ENCODE data around the gene GLB1L3. TPM values are rescaled to one million over a fixed set of nuclear protein-coding genes. Genes with fewer than 3 reads are reported as not detected.
A peak's percentile ranks its signal among the peaks of the same experiment; 100 is the strongest.

Gene GLB1L3
- total RNA-seq, 1 experiment from 2014 or later = not detected

GRCh38 chr11:134339756-134340155 is 63.6 kb downstream of the GLB1L3 start:
- H3K79me2 ChIP-seq (ENCODE audit: insufficient read depth, low read length) = no peaks in the 10 kb centered on the region
- DNase-seq (ENCODE audit: low read depth, low spot score) = no peak
- no peaks in the 10 kb centered on the region for H4K20me1 ChIP-seq (ENCODE audit: insufficient read depth)
- no peaks in the 10 kb centered on the region for H3K27me3 ChIP-seq (ENCODE audit: insufficient read depth, low read length)
- H3K9ac ChIP-seq (ENCODE audit: low read length) = no peak overlapping the region
- H2AFZ ChIP-seq (ENCODE audit: low read depth, low read length, poor library complexity, severe bottlenecking) = no peak overlapping the region
- no peaks in the 10 kb centered on the region for H3K36me3 ChIP-seq (ENCODE audit: control insufficient read depth in 1 of 2, insufficient read depth in 2 of 2, low read length in 2 of 2)
- no TSS peak for BruUV-seq (replicated peaks)
- H3K27ac ChIP-seq (ENCODE audit: low read depth, low read length) = no peak overlapping the region
- H3K4me2 ChIP-seq (ENCODE audit: low read length) = peak overlapping the region; percentile 46
- CTCF ChIA-PET = no interaction called here
- peaks cover 8 to 30% of the 10 kb centered on the region in 2 experiments; a peak in 3 of 4 replicates for H3K4me1 ChIP-seq (ENCODE audit: control insufficient read depth in 1 of 2, insufficient read depth in 2 of 2, low read length in 2 of 2)
- TF ChIP-seq EZH2 (IDR thresholded peaks at IDR 0.05) (no peak), JUND (IDR thresholded peaks at IDR 0.05) (no peak), YY1 (IDR thresholded peaks at IDR 0.05; ENCODE audit: extremely low read depth, insufficient replicate concordance, low read depth, low read length) (no peak), SIN3A (IDR thresholded peaks at IDR 0.05; ENCODE audit: low read depth) (no peak), RAD21 (IDR thresholded peaks at IDR 0.05; ENCODE audit: low read depth) (no peak), CEBPB (IDR thresholded peaks at IDR 0.05; ENCODE audit: low read depth) (no peak), CTCF (IDR thresholded peaks at IDR 0.05 in 2 of 3, conservative IDR thresholded peaks at IDR 0.05 in 1 of 3; ENCODE audit: borderline replicate concordance in 1 of 3, insufficient read depth in 1 of 3, low read depth in 2 of 3, low read length in 2 of 3) (no peak)
- POLR2A ChIA-PET = no interaction called here
- intact Hi-C loops (cut with micrococcal nuclease) = loop anchor here (10.0 kb wide), 1 partner anchor 315 kb away; no protein-coding TSS in a partner anchor
- no peaks in the 10 kb centered on the region for H3K9me3 ChIP-seq (ENCODE audit: control insufficient read depth in 1 of 2, insufficient read depth in 1 of 2, low read depth in 1 of 2, low read length in 2 of 2)
- no peaks in the 10 kb centered on the region for H3K9me2 ChIP-seq (ENCODE audit: insufficient read depth)
- RAD21 ChIA-PET (ENCODE audit: low non-redundant PET in 1 of 2, low total read pairs in 2 of 2, uncharacterized antibody in 2 of 2, unreplicated experiment in 2 of 2) = no interaction called here
- ATAC-seq = peak; percentile 75
- H3K4me3 ChIP-seq (replicated peaks in 1 of 2; ENCODE audit: low read depth in 1 of 2, low read length in 2 of 2) = no peak overlapping the region

- ATAC-seq (no peak), DNase-seq (ENCODE audit: low read depth, low spot score) (no peak)
- RAD21 ChIA-PET (ENCODE audit: low non-redundant PET in 1 of 2, low total read pairs in 2 of 2, uncharacterized antibody in 2 of 2, unreplicated experiment in 2 of 2) = no interaction called here
- Histone ChIP-seq H3K79me2 (ENCODE audit: insufficient read depth, low read length) (no peaks in the 10 kb centered on the region), H3K36me3 (ENCODE audit: control insufficient read depth in 1 of 2, insufficient read depth in 2 of 2, low read length in 2 of 2) (no peaks in the 10 kb centered on the region), H3K27ac (ENCODE audit: low read depth, low read length) (no peak overlapping the region), H2AFZ (ENCODE audit: low read depth, low read length, poor library complexity, severe bottlenecking) (no peak overlapping the region), H3K4me2 (ENCODE audit: low read length) (peak overlapping the region; percentile 46; the same call in 1 of the 2 replicates), H3K9ac (ENCODE audit: low read length) (no peak overlapping the region), H4K20me1 (ENCODE audit: insufficient read depth) (no peaks in the 10 kb centered on the region), H3K27me3 (ENCODE audit: insufficient read depth, low read length) (no peaks in the 10 kb centered on the region), H3K9me3 (ENCODE audit: control insufficient read depth in 1 of 2, insufficient read depth in 1 of 2, low read depth in 1 of 2, low read length in 2 of 2) (no peaks in the 10 kb centered on the region), H3K9me2 (ENCODE audit: insufficient read depth) (no peaks in the 10 kb centered on the region), H3K4me1 (ENCODE audit: control insufficient read depth in 1 of 2, insufficient read depth in 2 of 2, low read length in 2 of 2) (peaks cover 4 to 23% of the 10 kb centered on the region in 2 experiments; a peak in 3 of 4 replicates), H3K4me3 (replicated peaks in 1 of 2; ENCODE audit: low read depth in 1 of 2, low read length in 2 of 2) (no peak overlapping the region)
- CTCF ChIA-PET = no interaction called here
- intact Hi-C loops (cut with micrococcal nuclease) = no loop called here
- POLR2A ChIA-PET = no interaction called here
- BruUV-seq (replicated peaks) = no TSS peak
- TF ChIP-seq FOSL1 (IDR thresholded peaks at IDR 0.05; ENCODE audit: low read depth) (no peak), ZBTB33 (IDR thresholded peaks at IDR 0.05; ENCODE audit: extremely low read depth, insufficient replicate concordance, low read length) (no peak), JUND (IDR thresholded peaks at IDR 0.05) (no peak), YY1 (IDR thresholded peaks at IDR 0.05; ENCODE audit: extremely low read depth, insufficient replicate concordance, low read depth, low read length) (no peak), ATF3 (IDR thresholded peaks at IDR 0.05) (no peak), EGR1 (IDR thresholded peaks at IDR 0.05; ENCODE audit: low read depth) (no peak), CEBPB (IDR thresholded peaks at IDR 0.05; ENCODE audit: low read depth) (no peak), TCF7L2 (IDR thresholded peaks at IDR 0.05; ENCODE audit: borderline replicate concordance, extremely low read depth, insufficient read depth, insufficient read length) (no peak), POLR2A (IDR thresholded peaks at IDR 0.05; ENCODE audit: borderline replicate concordance, extremely low read depth, insufficient read depth, insufficient read length) (no peak), ZFX (IDR thresholded peaks at IDR 0.05) (no peak)
Observed at GRCh38 chr11:134340354-134340964, 64.3 kb downstream of the GLB1L3 start.
